ENCODE data around the gene GRID2.

Gene GRID2

DNA sequence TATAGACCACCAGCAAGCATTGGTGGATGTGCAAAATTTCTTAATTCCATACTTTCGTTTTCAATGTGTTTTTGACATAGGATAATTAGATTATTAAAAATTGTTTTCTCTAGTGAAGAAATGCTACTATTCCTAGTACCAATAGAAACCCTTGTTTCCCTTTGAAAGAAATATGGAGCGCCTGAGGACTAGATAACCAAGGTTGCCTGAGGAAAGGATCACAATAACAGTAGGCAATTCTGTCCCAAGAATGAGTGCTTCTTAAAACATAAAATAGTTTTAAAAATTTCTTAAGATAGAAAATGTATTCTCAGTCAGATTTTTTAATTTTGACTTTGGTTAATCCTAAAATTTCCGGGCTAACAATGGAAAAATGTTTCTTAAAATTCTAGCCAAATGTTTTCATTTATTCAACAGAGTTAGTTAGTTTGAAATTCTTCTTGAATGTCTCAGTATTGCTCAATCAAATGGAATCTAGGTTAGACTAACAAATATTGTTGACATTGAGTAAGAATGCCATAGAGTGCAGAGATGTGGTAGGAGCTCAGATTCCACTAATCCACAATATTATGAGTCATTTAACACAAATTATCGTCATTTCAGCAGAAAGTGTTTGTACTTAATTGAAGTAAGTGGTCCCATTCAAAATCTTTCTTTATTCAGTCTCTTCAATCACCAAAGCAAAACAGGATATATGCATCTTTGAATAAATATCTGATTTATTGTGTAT is 666.0 kb downstream of the GRID2 start:
- no peaks in the 10 kb centered on the region for H3K9me3 ChIP-seq (ENCODE audit: control insufficient read depth, insufficient read depth, low read length)
- H3K4me1 ChIP-seq (ENCODE audit: insufficient read depth, low read length): no peaks in the 10 kb centered on the region
- H3K36me3 ChIP-seq (ENCODE audit: insufficient read depth, low read length): no peaks in the 10 kb centered on the region; the same call in 1 of the 2 replicates
- H3K9ac ChIP-seq (ENCODE audit: low read depth, low read length): no peak overlapping the region

DNA sequence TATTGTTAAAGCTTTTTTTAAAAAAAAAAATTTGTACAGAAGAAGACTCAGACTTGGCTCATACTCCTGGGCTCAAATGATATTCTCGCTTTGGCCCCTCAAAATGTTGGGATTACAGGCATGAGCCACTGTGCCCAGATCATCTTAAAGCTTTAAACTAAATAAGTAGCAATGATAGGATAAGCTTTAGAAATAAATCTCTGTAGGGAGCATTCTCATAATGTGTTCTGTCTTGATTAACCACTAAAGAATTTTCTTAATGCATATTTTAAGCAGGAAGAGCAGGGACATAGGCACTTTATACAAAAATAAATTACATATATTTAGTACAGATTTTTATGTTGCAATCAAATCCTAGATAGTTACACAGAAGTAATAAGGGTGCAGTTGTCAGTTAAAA is 667.2 kb downstream of the GRID2 start:
- no peaks in the 10 kb centered on the region; the same call in 1 of the 2 replicates for H3K36me3 ChIP-seq (ENCODE audit: insufficient read depth, low read length)
- no peaks in the 10 kb centered on the region for H3K9me3 ChIP-seq (ENCODE audit: control insufficient read depth, insufficient read depth, low read length)
- H3K4me1 ChIP-seq (ENCODE audit: insufficient read depth, low read length): no peaks in the 10 kb centered on the region
- H3K9ac ChIP-seq (ENCODE audit: low read depth, low read length): no peak overlapping the region

- Histone ChIP-seq H3K36me3 (ENCODE audit: insufficient read depth, low read length) (no peaks in the 10 kb centered on the region), H3K4me1 (ENCODE audit: insufficient read depth, low read length) (0 out of 2 replicates have a peak, but pooled peaks cover 4% of the 10 kb centered on the region), H3K9ac (ENCODE audit: low read depth, low read length) (no peak overlapping the region), H3K9me3 (ENCODE audit: control insufficient read depth, insufficient read depth, low read length) (no peaks in the 10 kb centered on the region)
Measured at GRCh38 chr4:92988301-92988700, 684.5 kb downstream of the GRID2 start.

- Histone ChIP-seq H3K9ac (ENCODE audit: low read depth, low read length) (no peak overlapping the region), H3K36me3 (ENCODE audit: insufficient read depth, low read length) (no peaks in the 10 kb centered on the region), H3K9me3 (ENCODE audit: control insufficient read depth, insufficient read depth, low read length) (no peaks in the 10 kb centered on the region), H3K4me1 (ENCODE audit: insufficient read depth, low read length) (no peaks in the 10 kb centered on the region)
Measured at GRCh38 chr4:92992758-92993157, 689.0 kb downstream of the GRID2 start.

GRCh38 chr4:92994727-92995126 is 691.0 kb downstream of the GRID2 start:
- H3K9me3 ChIP-seq (ENCODE audit: control insufficient read depth, insufficient read depth, low read length): no peaks in the 10 kb centered on the region
- H3K36me3 ChIP-seq (ENCODE audit: insufficient read depth, low read length): no peaks in the 10 kb centered on the region
- no peaks in the 10 kb centered on the region for H3K4me1 ChIP-seq (ENCODE audit: insufficient read depth, low read length)
- no peak overlapping the region for H3K9ac ChIP-seq (ENCODE audit: low read depth, low read length)

- H3K9ac ChIP-seq (ENCODE audit: low read depth, low read length): no peak overlapping the region
- no peaks in the 10 kb centered on the region for H3K9me3 ChIP-seq (ENCODE audit: control insufficient read depth, insufficient read depth, low read length)
- no peaks in the 10 kb centered on the region for H3K36me3 ChIP-seq (ENCODE audit: insufficient read depth, low read length)
- no peaks in the 10 kb centered on the region for H3K4me1 ChIP-seq (ENCODE audit: insufficient read depth, low read length)
Measured at GRCh38 chr4:92996533-92996932, 692.8 kb downstream of the GRID2 start.

GRCh38 chr4:93000910-93001309 is 697.1 kb downstream of the GRID2 start:
- Histone ChIP-seq H3K4me1 (ENCODE audit: insufficient read depth, low read length) (no peaks in the 10 kb centered on the region), H3K9ac (ENCODE audit: low read depth, low read length) (no peak overlapping the region), H3K9me3 (ENCODE audit: control insufficient read depth, insufficient read depth, low read length) (no peaks in the 10 kb centered on the region), H3K36me3 (ENCODE audit: insufficient read depth, low read length) (no peaks in the 10 kb centered on the region)

- Histone ChIP-seq H3K4me1 (ENCODE audit: insufficient read depth, low read length) (no peaks in the 10 kb centered on the region), H3K36me3 (ENCODE audit: insufficient read depth, low read length) (no peaks in the 10 kb centered on the region), H3K9me3 (ENCODE audit: control insufficient read depth, insufficient read depth, low read length) (no peaks in the 10 kb centered on the region), H3K9ac (ENCODE audit: low read depth, low read length) (no peak overlapping the region)
Measured at GRCh38 chr4:93002240-93002639, 698.5 kb downstream of the GRID2 start.

GRCh38 chr4:93016350-93016749 is 712.6 kb downstream of the GRID2 start:
- Histone ChIP-seq H3K9ac (ENCODE audit: low read depth, low read length) (no peak overlapping the region), H3K4me1 (ENCODE audit: insufficient read depth, low read length) (no peaks in the 10 kb centered on the region; the same call in 1 of the 2 replicates), H3K9me3 (ENCODE audit: control insufficient read depth, insufficient read depth, low read length) (no peaks in the 10 kb centered on the region), H3K36me3 (ENCODE audit: insufficient read depth, low read length) (no peaks in the 10 kb centered on the region)

DNA sequence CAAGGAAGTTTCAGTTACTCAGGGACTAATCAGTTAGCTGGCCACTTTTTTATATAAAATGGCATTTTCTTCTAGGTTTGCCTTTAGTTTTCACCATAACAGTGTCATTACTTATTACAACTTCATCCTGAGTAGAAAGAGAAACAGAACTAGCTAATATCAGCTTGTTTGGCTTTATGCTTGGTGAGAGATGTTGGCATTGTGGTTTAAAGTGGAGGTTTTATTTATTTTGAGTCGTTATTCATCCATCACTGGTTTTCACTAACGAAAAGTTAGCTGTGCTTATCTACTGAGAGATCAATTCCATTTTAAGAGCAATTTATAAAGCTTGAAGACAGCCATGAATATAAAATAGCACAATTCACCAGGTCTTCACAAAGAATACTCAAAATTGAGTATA is 714.5 kb downstream of the GRID2 start:
- no peaks in the 10 kb centered on the region; the same call in 1 of the 2 replicates for H3K4me1 ChIP-seq (ENCODE audit: insufficient read depth, low read length)
- no peak overlapping the region for H3K9ac ChIP-seq (ENCODE audit: low read depth, low read length)
- H3K36me3 ChIP-seq (ENCODE audit: insufficient read depth, low read length): no peaks in the 10 kb centered on the region
- no peaks in the 10 kb centered on the region for H3K9me3 ChIP-seq (ENCODE audit: control insufficient read depth, insufficient read depth, low read length)

GRCh38 chr4:93018806-93019205 is 715.0 kb downstream of the GRID2 start:
- H3K9ac ChIP-seq (ENCODE audit: low read depth, low read length): no peak overlapping the region
- no peaks in the 10 kb centered on the region; the same call in 1 of the 2 replicates for H3K4me1 ChIP-seq (ENCODE audit: insufficient read depth, low read length)
- no peaks in the 10 kb centered on the region for H3K9me3 ChIP-seq (ENCODE audit: control insufficient read depth, insufficient read depth, low read length)
- H3K36me3 ChIP-seq (ENCODE audit: insufficient read depth, low read length): no peaks in the 10 kb centered on the region

GRCh38 chr4:93029769-93030168 is 726.0 kb downstream of the GRID2 start:
- H3K9ac ChIP-seq (ENCODE audit: low read depth, low read length): no peak overlapping the region
- no peaks in the 10 kb centered on the region for H3K9me3 ChIP-seq (ENCODE audit: control insufficient read depth, insufficient read depth, low read length)
- no peaks in the 10 kb centered on the region for H3K4me1 ChIP-seq (ENCODE audit: insufficient read depth, low read length)
- no peaks in the 10 kb centered on the region for H3K36me3 ChIP-seq (ENCODE audit: insufficient read depth, low read length)

GRCh38 chr4:93030670-93031069 is 726.9 kb downstream of the GRID2 start:
- H3K36me3 ChIP-seq (ENCODE audit: insufficient read depth, low read length): no peaks in the 10 kb centered on the region
- H3K9me3 ChIP-seq (ENCODE audit: control insufficient read depth, insufficient read depth, low read length): no peaks in the 10 kb centered on the region
- no peaks in the 10 kb centered on the region for H3K4me1 ChIP-seq (ENCODE audit: insufficient read depth, low read length)
- H3K9ac ChIP-seq (ENCODE audit: low read depth, low read length): no peak overlapping the region

DNA sequence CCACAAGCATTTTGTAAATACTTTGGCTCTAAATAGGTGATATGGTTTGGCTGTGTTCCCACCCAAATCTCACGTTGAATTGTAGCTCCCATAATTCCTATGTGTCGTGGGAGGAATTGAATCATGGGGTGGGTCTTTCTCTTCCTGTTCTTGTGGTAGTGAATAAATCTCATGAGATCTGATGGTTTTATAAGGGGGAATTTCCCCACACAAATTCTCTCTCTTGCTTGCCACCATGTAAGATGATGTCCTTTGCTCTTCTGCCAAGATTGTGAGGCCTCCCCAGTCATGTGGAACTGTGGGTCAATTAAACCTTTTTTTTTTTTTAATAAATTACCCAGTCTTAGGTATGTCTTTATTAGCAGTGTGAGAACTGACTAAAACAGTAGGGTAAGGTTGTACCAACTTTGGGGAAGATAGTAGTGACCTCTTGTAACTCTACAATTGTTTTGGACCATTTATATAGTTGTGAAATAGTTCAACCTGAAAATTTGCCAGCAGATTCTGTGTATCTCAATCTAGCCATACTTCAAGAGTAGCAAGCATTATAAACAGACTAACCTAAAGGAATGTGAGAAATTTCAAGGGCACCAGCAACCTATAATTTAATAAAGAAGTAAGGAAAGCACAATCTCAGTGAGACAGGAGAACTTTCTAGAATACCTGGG is 727.8 kb downstream of the GRID2 start:
- no peaks in the 10 kb centered on the region for H3K36me3 ChIP-seq (ENCODE audit: insufficient read depth, low read length)
- no peaks in the 10 kb centered on the region for H3K4me1 ChIP-seq (ENCODE audit: insufficient read depth, low read length)
- H3K9me3 ChIP-seq (ENCODE audit: control insufficient read depth, insufficient read depth, low read length): no peaks in the 10 kb centered on the region
- H3K9ac ChIP-seq (ENCODE audit: low read depth, low read length): no peak overlapping the region

DNA sequence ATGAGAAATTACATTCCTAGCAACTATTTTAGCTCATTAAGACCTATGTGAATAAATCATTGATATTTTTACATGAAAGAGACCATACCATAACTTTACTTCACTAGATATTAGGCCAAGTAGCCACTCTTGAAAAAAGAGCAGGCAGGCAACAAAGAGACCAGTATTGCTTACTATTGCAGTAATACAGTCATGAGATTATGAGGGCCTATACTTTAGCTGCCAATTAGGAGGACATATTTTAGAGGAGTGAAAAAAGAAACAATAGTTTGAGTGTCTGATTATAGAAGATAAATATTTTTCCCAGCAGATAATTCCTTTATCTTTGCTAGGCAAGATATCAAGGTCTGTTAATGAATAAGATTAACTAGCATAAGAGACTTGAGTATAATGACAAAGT is 739.0 kb downstream of the GRID2 start:
- no peaks in the 10 kb centered on the region for H3K36me3 ChIP-seq (ENCODE audit: insufficient read depth, low read length)

More for the DNA sequence above, 739.0 kb downstream of the GRID2 start:
- Histone ChIP-seq H3K9me3 (ENCODE audit: control insufficient read depth, insufficient read depth, low read length) (no peaks in the 10 kb centered on the region), H3K9ac (ENCODE audit: low read depth, low read length) (no peak overlapping the region), H3K4me1 (ENCODE audit: insufficient read depth, low read length) (0 out of 2 replicates have a peak, but pooled peaks cover under 1% of the 10 kb centered on the region)
